Ovary (tissue), 3 donors: ENCODE measurements around the gene GPRASP3.

Experiments
- CTCF ChIP-seq, 3 donors: fragments of 450-650 bp in 2 of 3; fragments of 200-600 bp in 1 of 3; IDR thresholded peaks; one replicate each; pipeline versions ENCODE4 v1.5.1 to v1.8.0; 2016 to 2022; ENCODE audit warnings: antibody characterized with exemption in 3 of 3, mild to moderate bottlenecking in 1 of 3
- POLR2A ChIP-seq: fragments of 450-650 bp; IDR thresholded peaks from one replicate; pipeline ENCODE4 v1.6.1; 2017; ENCODE audit warnings: antibody characterized with exemption, mild to moderate bottlenecking, moderate library complexity
- donor health status: DM: no; HTN: no; CAD: no.

DNA sequence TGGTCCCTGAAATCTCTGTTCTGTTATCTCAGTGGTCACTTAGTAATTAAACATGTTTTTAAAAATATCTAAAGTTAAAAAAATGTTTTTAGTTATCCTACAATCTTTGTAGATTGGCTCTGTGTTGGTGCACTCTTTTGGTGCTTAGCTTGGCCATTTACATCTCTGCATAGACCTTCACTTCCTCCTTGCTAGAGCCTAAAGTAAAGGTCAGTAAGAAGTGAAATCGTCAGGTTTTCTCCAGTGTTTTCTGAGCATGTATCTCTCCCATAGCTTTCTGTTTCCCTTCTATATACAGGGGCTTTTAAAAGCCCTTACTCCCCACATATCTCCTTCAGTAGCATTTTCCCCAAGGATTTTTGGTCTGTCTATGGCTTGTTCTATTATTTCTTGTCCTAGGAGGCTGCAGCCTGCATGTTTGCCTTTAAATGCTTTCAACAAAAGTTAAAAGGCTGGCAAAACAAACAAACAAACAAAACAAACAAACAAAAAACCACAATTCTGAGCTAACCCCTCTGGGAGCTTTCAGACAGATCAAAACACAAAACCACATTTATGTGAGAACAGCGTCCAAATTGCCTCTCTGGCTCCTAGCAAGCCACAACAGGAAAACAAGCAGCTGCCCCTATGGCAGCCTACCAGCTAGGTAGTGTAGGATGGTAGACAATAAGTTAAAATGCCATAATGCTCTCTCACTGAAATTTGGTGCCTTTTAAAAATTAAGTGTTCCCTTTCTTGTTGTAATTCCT, 35.6 kb upstream of the GPRASP3 start:
- TF ChIP-seq CTCF (IDR thresholded peaks at IDR 0.05) (no peak), POLR2A (no peak)
